Left ventricle myocardium superior (tissue), 1 donor: ENCODE results near the gene NLRC3. TPM values are rescaled to one million over a fixed set of nuclear protein-coding genes. Genes with fewer than 3 reads are reported as not detected.
"Not testable (repeated sequence)": the region's sequence is repeated elsewhere in the genome, so short reads cannot be mapped to it uniquely, and the experiment has no call there.

Experiments used
- ATAC-seq: fragments of 200-7000 bp; cut with Tn5 transposase; one replicate; pipeline ENCODE4 v1.9.1; 2020; ENCODE audit warnings: mild to moderate bottlenecking, moderate library complexity
- DNase-seq: peaks from one replicate; pipeline ENCODE4 v3.0.0-alpha.2; 2020
- intact Hi-C: fragments of 100-400 bp; cut with micrococcal nuclease; formaldehyde crosslinking; loops from one replicate; pipeline ENCODE4 v1.11.0; 2022
- total RNA-seq: library from RNA; stranded (reverse); fragmentation: NEBNext Ultra II Directional; extraction: Animal tissue kit (Norgen Biotek cat#: 25700); gene quantifications from one replicate; pipeline ENCODE4 v1.2.1, GENCODE V29; 2021
- donor health status: DM: no; HTN: yes; CAD: no; lungs with severe emphysema.

Gene NLRC3
- total RNA-seq, 1 donor from 2014 or later = 1.1 TPM

- DNase-seq, ATAC-seq, intact Hi-C loops: not testable (repeated sequence)
These were observed 75.8 kb downstream of the NLRC3 start for GRCh38 chr16:3501412-3501761.

- intact Hi-C loops = no loop called here
These were observed 78.2 kb downstream of the NLRC3 start for GRCh38 chr16:3498988-3499387.

GRCh38 chr16:3497771-3498170 lies 79.4 kb downstream of the NLRC3 start:
- intact Hi-C loops = no loop called here
- ATAC-seq = no peak
- no peak for DNase-seq

More at GRCh38 chr16:3498988-3499387, 78.2 kb downstream of the NLRC3 start:
- ATAC-seq (no peak), DNase-seq (no peak)

GRCh38 chr16:3496386-3496785 lies 80.8 kb downstream of the NLRC3 start:
- intact Hi-C loops = no loop called here
- ATAC-seq = no peak
- DNase-seq = no peak

- DNase-seq = no peak
- ATAC-seq = no peak
- intact Hi-C loops = no loop called here
These were observed 82.0 kb downstream of the NLRC3 start, which contains the start of gene C16orf90 for GRCh38 chr16:3495176-3495575. Gene C16orf90, minus strand, starts transcription at chr16:3495489. Its CDS starts 68 bp downstream, at chr16:3495421.

- ATAC-seq (no peak), DNase-seq (peak; percentile 15)
- intact Hi-C loops = no loop called here
These were observed 82.7 kb downstream of the NLRC3 start for GRCh38 chr16:3494386-3494973.

- intact Hi-C loops = no loop called here
- DNase-seq (no peak), ATAC-seq (no peak)
These were observed 84.8 kb downstream of the NLRC3 start for GRCh38 chr16:3492356-3492755.

GRCh38 chr16:3490911-3491629 lies 86.1 kb downstream of the NLRC3 start:
- peak; percentile 20 for ATAC-seq
- DNase-seq = no peak
- intact Hi-C loops = no loop called here

Other genes with a start within 250 kb of the NLRC3 start
- not detected for gene OR2C1, start 221.5 kb downstream of the NLRC3 start, total RNA-seq
- 5.5 TPM for gene ZSCAN32, start 176.4 kb downstream of the NLRC3 start, total RNA-seq
- gene ZNF174, start 176.2 kb downstream of the NLRC3 start, total RNA-seq = 9.9 TPM
- gene ZNF597, start 133.9 kb downstream of the NLRC3 start, total RNA-seq = 2.0 TPM
- gene NAA60, start 133.7 kb downstream of the NLRC3 start, total RNA-seq = 48.6 TPM
- not detected for gene C16orf90, start 81.9 kb downstream of the NLRC3 start, total RNA-seq
- 13.1 TPM for gene CLUAP1, start 76.4 kb downstream of the NLRC3 start, total RNA-seq
- 3.2 TPM for gene SLX4, start 34.2 kb upstream of the NLRC3 start, total RNA-seq
- 9.2 TPM for gene DNASE1, start 77.3 kb upstream of the NLRC3 start, total RNA-seq
- 152 TPM for gene TRAP1, start 140.1 kb upstream of the NLRC3 start, total RNA-seq